ENCODE results near the gene SUPT3H. TPM values are rescaled to one million over a fixed set of nuclear protein-coding genes. Genes with fewer than 3 reads are reported as not detected.

The SUPT3H gene
- total RNA-seq, 3 donors from 2014 or later: 6.9 to 15.1 (median 13.6) TPM

GRCh38 chr6:44856479-44856878, 521.3 kb downstream of the SUPT3H start:
- Histone ChIP-seq H3K4me1 (no peaks in the 10 kb centered on the region), H3K4me3 (no peak overlapping the region), H3K36me3 (no peaks in the 10 kb centered on the region), H3K27me3 (no peaks in the 10 kb centered on the region), H3K9me3 (no peaks in the 10 kb centered on the region), H3K27ac (no peak overlapping the region)
- intact Hi-C loops (cut with DNase I; ENCODE audit: low total_unique reads): no loop called here
- no peak for DNase-seq (ENCODE audit: low spot score in 2 of 2)
- no peak for TF ChIP-seq POLR2A (IDR thresholded peaks at IDR 0.05)
- TF ChIP-seq CTCF (IDR thresholded peaks at IDR 0.05): no peak

- Histone ChIP-seq H3K9me3 (no peaks in the 10 kb centered on the region), H3K4me3 (no peak overlapping the region), H3K27me3 (no peaks in the 10 kb centered on the region), H3K27ac (no peak overlapping the region), H3K4me1 (no peaks in the 10 kb centered on the region), H3K36me3 (no peaks in the 10 kb centered on the region)
- TF ChIP-seq POLR2A (IDR thresholded peaks at IDR 0.05) (no peak), POLR2AphosphoS5 (IDR thresholded peaks at IDR 0.05) (no peak), CTCF (IDR thresholded peaks at IDR 0.05) (no peak)
- DNase-seq (ENCODE audit: low spot score in 2 of 2): no peak
- intact Hi-C loops (cut with DNase I; ENCODE audit: low total_unique reads): no loop called here
These were observed 521.9 kb downstream of the SUPT3H start for GRCh38 chr6:44855562-44856411.

- H3K4me3 ChIP-seq: no peak overlapping the region
- no peaks in the 10 kb centered on the region for H3K36me3 ChIP-seq
- H3K4me1 ChIP-seq: no peaks in the 10 kb centered on the region
- intact Hi-C loops (cut with DNase I; ENCODE audit: low total_unique reads): no loop called here
- DNase-seq (ENCODE audit: low spot score in 2 of 2): no peak
- H3K27me3 ChIP-seq: no peaks in the 10 kb centered on the region
- no peak overlapping the region for H3K27ac ChIP-seq
- no peaks in the 10 kb centered on the region for H3K9me3 ChIP-seq
- TF ChIP-seq POLR2A (IDR thresholded peaks at IDR 0.05) (no peak), CTCF (IDR thresholded peaks at IDR 0.05) (no peak), POLR2AphosphoS5 (IDR thresholded peaks at IDR 0.05) (no peak)
These were observed 522.9 kb downstream of the SUPT3H start for GRCh38 chr6:44854712-44855443.

- intact Hi-C loops (cut with DNase I; ENCODE audit: low total_unique reads): no loop called here
- no peaks in the 10 kb centered on the region for H3K36me3 ChIP-seq
- no peak overlapping the region for H3K4me3 ChIP-seq
- H3K27ac ChIP-seq: no peak overlapping the region
- DNase-seq (ENCODE audit: low spot score in 2 of 2): no peak
- H3K27me3 ChIP-seq: no peaks in the 10 kb centered on the region
- H3K4me1 ChIP-seq: no peaks in the 10 kb centered on the region
- H3K9me3 ChIP-seq: no peaks in the 10 kb centered on the region
- no peak for TF ChIP-seq POLR2AphosphoS5 (IDR thresholded peaks at IDR 0.05)
- TF ChIP-seq CTCF (IDR thresholded peaks at IDR 0.05): no peak
- no peak for TF ChIP-seq POLR2A (IDR thresholded peaks at IDR 0.05)
These were observed 526.6 kb downstream of the SUPT3H start for GRCh38 chr6:44851176-44851575.

- no peaks in the 10 kb centered on the region for H3K9me3 ChIP-seq
- no peak overlapping the region for H3K27ac ChIP-seq
- TF ChIP-seq CTCF (IDR thresholded peaks at IDR 0.05) (no peak), POLR2A (IDR thresholded peaks at IDR 0.05) (no peak), POLR2AphosphoS5 (IDR thresholded peaks at IDR 0.05) (no peak)
- intact Hi-C loops (cut with DNase I; ENCODE audit: low total_unique reads): no loop called here
- H3K4me3 ChIP-seq: no peak overlapping the region
- H3K4me1 ChIP-seq: no peaks in the 10 kb centered on the region
- no peaks in the 10 kb centered on the region for H3K27me3 ChIP-seq
- no peaks in the 10 kb centered on the region for H3K36me3 ChIP-seq
- DNase-seq (ENCODE audit: low spot score in 2 of 2): no peak
These were observed 527.4 kb downstream of the SUPT3H start for GRCh38 chr6:44850312-44850711.

Measured in breast epithelium (tissue), 4 donors.